Measurements from ENCODE around the gene SNAI3.

SNAI3 gene

GRCh38 chr16:88703486-88704309, 17.4 kb upstream of the SNAI3 start:
- no peak for DNase-seq

DNA sequence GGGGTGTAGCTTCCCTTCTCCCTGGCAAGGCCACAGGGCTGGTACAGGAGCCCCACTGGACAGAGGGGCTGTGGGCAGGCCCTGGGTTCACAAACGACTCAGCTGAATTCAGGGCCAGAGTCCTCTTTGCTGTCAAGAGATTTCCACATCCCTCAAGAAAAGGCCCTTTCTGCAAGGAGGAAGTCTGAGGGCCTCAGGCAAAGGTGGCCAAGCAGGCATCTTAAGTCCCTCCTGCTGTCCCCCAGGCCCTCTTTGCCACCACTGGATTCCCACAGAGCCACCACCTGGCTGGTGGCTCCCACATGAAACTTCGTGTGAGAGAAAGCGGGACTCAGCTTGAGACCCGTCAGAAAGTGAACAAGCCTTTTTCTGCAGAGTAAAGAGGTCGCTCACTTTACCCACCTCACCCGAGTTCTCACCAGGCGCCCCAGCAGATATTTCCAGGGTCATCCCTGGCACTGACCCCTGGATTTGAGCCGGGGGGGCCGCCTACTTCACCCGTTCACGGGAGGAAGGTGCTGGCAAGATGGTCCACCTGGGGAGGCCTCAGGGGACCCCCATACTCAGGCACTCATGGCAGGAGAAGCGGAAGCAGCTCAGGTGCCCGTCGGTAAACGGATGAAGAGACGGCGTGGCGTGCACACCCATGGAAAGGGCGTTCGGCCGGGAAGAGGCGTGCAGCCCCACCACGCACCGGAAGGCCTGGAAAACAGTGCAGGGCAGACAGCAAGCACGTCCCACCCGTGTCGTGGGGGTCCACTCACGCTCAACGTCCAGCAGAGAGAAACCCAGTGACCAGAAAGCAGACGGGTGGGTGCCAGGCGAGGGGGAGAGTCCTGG, 16.3 kb upstream of the SNAI3 start:
- no peak for DNase-seq

- DNase-seq, result no peak
Observed at GRCh38 chr16:88701581-88702370, 15.5 kb upstream of the SNAI3 start.

DNA sequence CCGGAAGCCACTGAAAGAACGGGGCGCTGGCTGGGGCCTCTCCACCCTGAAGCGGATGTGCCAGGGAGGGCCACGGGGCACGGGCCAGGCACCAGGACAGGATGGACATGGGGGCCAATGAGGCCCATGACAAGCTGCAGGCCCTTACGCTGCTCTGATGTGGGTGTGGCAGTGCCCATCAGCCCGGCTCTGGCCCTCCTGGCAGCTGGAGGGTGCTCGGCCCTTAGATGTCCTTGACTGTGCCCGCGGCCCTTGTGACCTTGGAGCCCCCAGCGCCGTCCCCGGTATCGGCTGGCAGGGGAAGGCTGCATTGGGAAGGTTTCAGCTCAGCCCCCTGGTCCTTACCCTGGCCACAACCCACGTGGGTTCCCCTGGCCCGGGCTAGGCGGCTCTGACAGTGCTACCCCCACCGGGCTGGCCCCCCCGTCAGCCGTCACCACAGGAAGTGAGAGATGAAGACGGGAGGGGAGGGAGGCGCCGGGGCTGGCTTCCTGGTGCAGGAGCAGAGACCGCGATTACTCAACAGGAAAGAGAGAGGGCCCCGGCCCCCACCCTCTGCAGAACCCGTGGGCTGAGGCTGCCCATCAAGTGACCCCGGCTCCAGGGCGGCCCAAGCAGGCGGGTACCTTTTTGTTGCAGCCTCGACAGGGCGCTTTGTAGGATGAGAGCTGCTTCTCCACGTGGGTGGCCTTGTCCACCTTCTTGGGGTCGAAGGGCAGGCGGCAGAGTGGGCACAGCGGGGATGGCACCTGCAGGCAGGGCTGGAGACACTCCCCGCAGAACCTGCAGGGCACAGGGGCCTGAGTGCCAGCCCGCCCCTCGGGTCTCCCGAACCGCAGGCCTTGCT, 14.6 kb upstream of the SNAI3 start:
- no peak for DNase-seq

GRCh38 chr16:88700322-88700635, 14.0 kb upstream of the SNAI3 start:
- no peak for DNase-seq

DNA sequence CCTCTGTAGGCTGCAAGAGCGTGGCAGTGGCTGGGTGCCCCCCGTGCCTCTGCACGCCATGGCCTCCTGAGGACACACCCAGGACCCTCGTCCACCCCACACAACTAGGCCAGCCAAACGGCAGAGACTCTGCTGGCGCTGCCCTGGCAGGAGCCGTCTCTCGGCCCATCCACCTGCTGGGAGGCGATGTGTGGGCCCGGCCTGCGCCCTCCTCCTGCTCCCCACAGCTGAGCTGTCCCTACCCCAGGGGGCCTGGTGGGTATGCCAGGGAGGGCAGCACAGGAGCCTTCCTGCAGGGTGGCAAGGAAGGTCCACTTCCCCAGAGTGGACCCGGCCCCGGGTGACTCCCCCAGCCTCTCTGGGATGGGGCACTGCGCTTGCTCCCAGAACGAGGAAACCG, 12.9 kb upstream of the SNAI3 start:
- DNase-seq, result no peak

GRCh38 chr16:88698646-88699045, 12.3 kb upstream of the SNAI3 start:
- DNase-seq, result no peak

DNA sequence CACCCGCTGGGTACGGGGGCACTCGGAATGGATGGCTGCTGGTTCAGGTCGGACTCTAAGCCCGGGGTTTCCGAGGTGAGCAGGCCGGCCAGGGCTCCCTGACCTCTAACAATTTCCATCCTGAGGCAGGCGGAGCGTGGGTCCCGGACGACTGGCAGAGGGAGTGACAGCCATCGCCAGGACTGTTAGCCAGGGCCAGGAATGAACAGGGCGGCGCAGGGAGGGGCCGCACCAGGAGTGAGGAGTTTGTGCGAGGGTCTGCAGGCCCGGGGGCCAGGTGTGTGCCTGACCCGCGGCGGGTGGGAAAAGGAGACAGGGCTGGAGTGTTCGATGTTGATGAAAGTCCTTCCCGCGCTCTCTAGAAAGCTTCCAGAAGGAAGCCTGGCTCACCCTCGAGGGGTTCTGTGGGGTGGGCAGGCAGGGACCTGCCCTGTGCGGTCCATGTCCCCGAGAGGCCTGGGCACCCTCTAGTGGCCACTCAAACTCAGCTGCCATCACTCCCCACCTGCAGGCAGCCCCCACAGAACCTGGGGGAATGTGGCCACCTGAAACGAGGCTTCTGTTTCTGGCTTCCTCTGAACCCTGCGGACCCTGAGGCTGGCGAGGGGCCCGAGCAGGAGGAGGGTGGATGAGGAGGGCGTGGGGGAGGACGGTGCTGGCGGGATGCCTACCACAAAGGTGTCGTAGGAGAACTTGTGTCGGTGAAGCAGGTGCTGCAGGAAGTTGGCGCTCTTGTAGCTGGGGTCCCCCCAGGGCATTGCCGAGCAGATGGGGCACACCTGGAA, 11.7 kb upstream of the SNAI3 start:
- no peak for DNase-seq

GRCh38 chr16:88697116-88697830, 11.0 kb upstream of the SNAI3 start:
- DNase-seq, result no peak

- DNase-seq, result no peak
Observed at GRCh38 chr16:88696441-88696840, 10.1 kb upstream of the SNAI3 start.

GRCh38 chr16:88695753-88696152, 9.4 kb upstream of the SNAI3 start:
- DNase-seq, result no peak

DNA sequence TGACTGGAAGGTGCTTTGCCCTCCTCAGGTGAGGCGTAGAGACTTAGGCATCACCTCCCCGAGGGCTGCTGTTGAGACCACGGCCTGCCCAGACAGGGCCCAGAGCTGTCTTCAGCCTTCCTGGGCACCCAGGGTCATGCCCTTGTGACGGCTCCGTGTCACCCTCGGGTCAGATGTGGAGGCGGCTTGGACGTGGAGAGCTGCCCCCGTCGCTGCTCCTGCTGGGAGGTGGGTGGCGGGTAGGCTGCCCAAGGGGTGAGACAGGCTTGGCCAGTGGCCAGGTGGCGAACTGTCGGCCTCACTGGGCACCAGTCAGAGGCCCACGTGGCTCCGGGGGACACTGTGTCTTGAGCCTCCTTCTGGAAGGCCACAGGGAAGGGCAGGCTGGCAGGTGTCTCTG, 8.9 kb upstream of the SNAI3 start:
- no peak for DNase-seq

DNA sequence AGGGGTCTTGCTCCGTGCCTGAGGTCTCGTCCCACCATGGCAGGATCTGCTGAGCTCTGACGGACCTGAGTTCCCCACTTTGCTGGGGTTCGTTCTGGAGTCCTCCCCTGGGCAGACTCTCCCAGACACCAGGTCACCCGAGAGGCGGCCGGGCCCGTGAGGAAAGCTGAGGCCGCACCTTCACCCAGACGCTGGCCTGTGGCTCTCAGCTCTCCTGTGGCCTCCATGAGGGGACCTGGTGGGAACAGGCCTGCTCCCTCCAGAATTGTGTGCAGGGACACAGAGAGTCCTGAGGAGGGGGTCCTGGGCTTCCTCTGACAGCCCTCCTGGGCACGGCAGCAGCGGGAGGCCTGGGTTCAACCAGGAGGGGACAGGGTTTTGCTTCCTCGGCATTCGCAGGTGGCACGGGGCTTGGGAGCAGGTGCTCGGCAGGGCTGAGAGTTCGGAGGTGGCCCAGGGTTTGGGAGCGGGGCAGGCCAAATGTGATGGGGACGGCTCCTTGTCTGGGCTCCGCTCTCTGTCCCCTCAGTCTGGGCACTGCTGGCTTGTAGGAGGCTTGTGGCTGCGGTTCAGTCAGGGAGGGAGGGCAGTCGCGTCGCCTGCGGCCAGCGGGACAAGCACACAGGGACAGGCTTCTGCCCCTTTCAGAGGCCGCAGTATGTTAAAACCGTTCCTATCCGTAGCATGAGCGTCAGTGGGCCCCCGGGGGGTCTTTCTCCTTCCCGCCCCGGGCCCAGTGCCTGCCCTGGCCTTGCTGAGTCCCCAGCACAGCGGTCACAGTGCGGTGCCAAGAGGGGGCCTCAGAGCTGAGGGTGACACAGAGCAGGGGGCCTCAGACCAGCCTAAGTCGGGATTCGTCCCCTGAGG, 8.1 kb upstream of the SNAI3 start:
- no peak for DNase-seq

GRCh38 chr16:88693420-88694177, 7.3 kb upstream of the SNAI3 start:
- no peak for DNase-seq

GRCh38 chr16:88692861-88693260, 6.6 kb upstream of the SNAI3 start:
- DNase-seq, result no peak

DNA sequence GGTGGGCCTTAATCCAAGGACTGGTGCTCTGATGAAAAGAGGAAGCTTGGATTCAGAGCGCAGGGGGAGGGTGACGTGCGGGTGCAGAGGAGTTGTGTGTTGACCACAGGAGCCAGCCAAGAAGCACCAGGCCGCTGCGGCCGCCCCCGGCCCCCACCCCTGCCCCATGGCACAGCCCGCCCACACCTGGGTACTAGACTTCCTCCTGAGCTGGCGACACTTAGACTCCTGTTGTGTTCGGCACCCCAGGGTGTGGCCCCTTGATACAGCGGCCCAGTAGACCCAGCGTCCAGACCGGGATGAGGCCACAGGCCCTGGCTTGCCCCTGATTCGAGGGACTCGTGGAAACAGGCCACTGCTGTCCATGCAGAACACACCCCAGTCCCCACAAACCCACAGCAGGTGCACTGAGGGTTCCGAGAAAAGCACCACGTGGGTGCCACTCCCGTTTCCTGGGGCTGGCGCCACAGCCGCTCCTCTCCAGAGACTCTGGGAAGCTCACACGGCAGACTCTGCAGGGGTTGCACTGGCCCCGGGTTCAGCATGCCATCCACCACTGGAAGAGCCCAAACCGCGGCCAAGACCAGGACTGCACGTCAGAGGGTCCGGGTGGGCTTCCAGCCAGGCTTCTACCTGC, 5.7 kb upstream of the SNAI3 start:
- DNase-seq, result no peak

DNA sequence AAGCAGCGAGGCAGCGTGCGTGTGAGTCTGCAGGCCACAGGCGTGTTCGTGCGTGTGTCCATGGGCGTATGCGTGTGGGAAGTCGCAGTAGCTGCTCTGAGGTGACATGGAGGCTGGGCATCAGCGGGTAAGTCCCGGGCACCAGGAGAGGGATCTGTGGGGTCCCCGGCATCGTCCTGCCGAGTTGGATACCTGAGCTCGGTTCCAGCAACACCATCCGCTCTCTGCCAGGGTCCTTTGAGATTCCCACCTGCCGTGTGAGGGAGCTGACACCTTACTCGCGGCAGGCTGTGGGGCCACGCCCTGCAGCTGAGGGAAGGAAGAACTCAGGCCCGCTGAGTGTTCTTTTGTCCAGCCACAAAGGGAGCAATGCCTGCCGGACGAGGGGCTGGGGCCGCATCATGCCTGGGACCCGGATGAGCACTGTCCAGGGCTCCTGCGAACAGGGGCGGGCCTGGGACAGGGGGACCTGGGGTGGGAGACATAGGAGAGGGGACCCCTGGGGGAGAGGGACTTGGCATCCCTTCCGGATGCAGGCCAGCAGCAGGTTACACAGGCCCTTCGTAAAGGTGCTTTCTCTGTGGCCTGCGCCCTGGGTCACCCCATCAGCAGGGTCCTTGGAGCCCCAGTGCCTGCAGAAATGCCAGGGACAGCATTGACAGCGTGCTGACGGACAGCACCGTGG, 5.0 kb upstream of the SNAI3 start:
- DNase-seq, result no peak
